Naive thymus-derived CD4-positive, alpha-beta T cell (primary cell): Measurements from ENCODE around the gene ABHD17C. TPM values are rescaled to one million over a fixed set of nuclear protein-coding genes. Genes with fewer than 3 reads are reported as not detected.
"Not testable (repeated sequence)": the region's sequence is repeated elsewhere in the genome, so short reads cannot be mapped to it uniquely, and the experiment has no call there.

Experiments used
- ATAC-seq: fragments of 150-1000 bp; cut with Tn5 transposase; 2 replicates; pipeline ENCODE4 v1.10.0; 2021; ENCODE audit warnings: mild to moderate bottlenecking, moderate library complexity
- CTCF ChIA-PET: fragments of 350-600 bp; sonication (Branson Sonifier 250); formaldehyde crosslinking; loops from one replicate; lab custom pipeline; 2021; ENCODE audit warnings: antibody characterized with exemption; lab: Charles Lee
- POLR2A ChIA-PET: fragments of 350-600 bp; sonication (Branson Sonifier 250); formaldehyde crosslinking; loops from one replicate; lab custom pipeline; 2021; ENCODE audit warnings: antibody characterized with exemption, inconsistent platforms; lab: Charles Lee
- DNase-seq, 9 donors: peaks; one replicate each; pipeline versions ENCODE4 v3.0.0 to v3.0.0-alpha.2; 2020 to 2022; ENCODE audit warnings: mixed read lengths in 1 of 9
- H3K27ac ChIP-seq: one replicate; pipeline ENCODE4 v1.7.0; 2013; ENCODE audit warnings: mild to moderate bottlenecking, low read depth, low read length, moderate library complexity
- H3K27me3 ChIP-seq, 2 donors: one replicate each; pipeline ENCODE4 v1.7.0; 2013; ENCODE audit warnings: low read length in 2 of 2, mild to moderate bottlenecking in 2 of 2, moderate library complexity in 2 of 2; ENCODE audit not compliant: control insufficient read depth in 2 of 2, insufficient read depth in 2 of 2
- H3K36me3 ChIP-seq, 3 experiments: 1 replicate in 2 of 3; 2 replicates in 1 of 3; pipeline ENCODE4 v1.7.0; 2013; ENCODE audit warnings: low read length in 3 of 3, mild to moderate bottlenecking in 3 of 3, moderate library complexity in 1 of 3; ENCODE audit not compliant: insufficient read depth in 3 of 3, control insufficient read depth in 2 of 3
- H3K4me1 ChIP-seq, 2 donors: one replicate each; pipeline ENCODE4 v1.7.0; 2013; ENCODE audit warnings: low read length in 2 of 2, mild to moderate bottlenecking in 2 of 2, moderate library complexity in 1 of 2; ENCODE audit not compliant: control insufficient read depth in 2 of 2, insufficient read depth in 2 of 2
- H3K4me3 ChIP-seq: 2 replicates; pipeline ENCODE4 v1.7.0; 2013; ENCODE audit warnings: mild to moderate bottlenecking, low read length
- H3K9me3 ChIP-seq, 3 experiments: 1 replicate in 2 of 3; 2 replicates in 1 of 3; pipeline ENCODE4 v1.7.0; 2013; ENCODE audit warnings: low read length in 3 of 3; ENCODE audit not compliant: control insufficient read depth in 2 of 3
- H3K27ac Mint-ChIP-seq, 9 donors: one replicate each; pipeline ENCODE4 v1.8.0; 2020 to 2022; ENCODE audit warnings: mixed read lengths in 9 of 9, mild to moderate bottlenecking in 8 of 9, moderate library complexity in 5 of 9, inconsistent platforms in 2 of 9
- H3K27me3 Mint-ChIP-seq, 5 donors: one replicate each; pipeline ENCODE4 v1.8.0; 2021 to 2022; ENCODE audit warnings: mixed read lengths in 5 of 5, mild to moderate bottlenecking in 1 of 5
- H3K36me3 Mint-ChIP-seq, 5 donors: one replicate each; pipeline ENCODE4 v1.8.0; 2020 to 2022; ENCODE audit warnings: mixed read lengths in 5 of 5, mild to moderate bottlenecking in 3 of 5, inconsistent platforms in 1 of 5
- H3K4me1 Mint-ChIP-seq, 7 donors: one replicate each; pipeline ENCODE4 v1.8.0; 2020 to 2022; ENCODE audit warnings: mixed read lengths in 7 of 7, mild to moderate bottlenecking in 3 of 7, inconsistent platforms in 1 of 7
- H3K4me3 Mint-ChIP-seq, 10 donors: one replicate each; pipeline ENCODE4 v1.8.0; 2020 to 2022; ENCODE audit warnings: mild to moderate bottlenecking in 10 of 10, mixed read lengths in 10 of 10, moderate library complexity in 6 of 10, inconsistent platforms in 2 of 10
- H3K9me3 Mint-ChIP-seq, 11 donors: one replicate each; pipeline ENCODE4 v1.8.0; 2020 to 2022; ENCODE audit warnings: mixed read lengths in 11 of 11, mild to moderate bottlenecking in 4 of 11, inconsistent platforms in 1 of 11, moderate library complexity in 1 of 11
- intact Hi-C, 2 donors: fragments of 100-400 bp; cut with micrococcal nuclease; formaldehyde crosslinking; loops; one replicate each; pipeline ENCODE4 v1.15.1; 2023
- polyA plus RNA-seq, 2 donors: library from polyadenylated mRNA; unstranded; fragments of 300-500 nt; fragmentation: Illumina TruSeq; gene quantifications; one replicate each; pipeline ENCODE4 v1.2.3, GENCODE V29; 2021
- total RNA-seq, 6 experiments: library from RNA in 5 of 6; stranded (reverse) in 5 of 6; gene quantifications; 1 replicate in 5 of 6; 2 replicates in 1 of 6; pipeline ENCODE4 v1.2.3 and lab custom pipeline; 2021 to 2026

ABHD17C gene
- total RNA-seq (1 to 10 TPM; 1.3 to 2.8 (median 1.9) TPM), polyA plus RNA-seq (under 1 TPM; 0.26 to 0.79 TPM), total RNA-seq (lab: John Stamatoyannopoulos, UW) (not detected)

GRCh38 chr15:80695099-80695910 lies at the start of gene ABHD17C:
ABHD17C (plus strand) TSS chr15:80695310; CDS start chr15:80695430, 120 bp downstream.
- peak within 1 kb of the TSS; percentile 70 for H3K4me3 ChIP-seq
- POLR2A ChIA-PET = interaction anchor here (1.6 kb wide), 1 partner anchor 16 kb away, joined by 5 read pairs; no protein-coding TSS in a partner anchor
- H3K27ac ChIP-seq = peak within 1 kb of the TSS; percentile 33
- H3K27ac Mint-ChIP-seq = peak within 1 kb of the TSS; percentile 62 to 84 (median 71)
- peaks cover 0 to 5% (median 0%) of the 10 kb centered on the region in 5 donors for H3K36me3 Mint-ChIP-seq
- H3K36me3 ChIP-seq = no peaks in the 10 kb centered on the region
- intact Hi-C loops = loop anchor here in 1 of 2 donors (10.0 kb wide), 1 partner anchor 309 kb away; the partner anchor contains the start of gene TLNRD1
- no peaks in the 10 kb centered on the region for H3K9me3 ChIP-seq
- H3K4me1 ChIP-seq = peaks cover 8 to 13% of the 10 kb centered on the region in 2 donors
- peaks cover 0 to 1% (median 0%) of the 10 kb centered on the region in 11 donors for H3K9me3 Mint-ChIP-seq
- CTCF ChIA-PET = no interaction called here
- DNase-seq = peak in 7 of 9 donors; percentile 20 to 71 (median 29)
- peaks cover 0 to 56% (median 0%) of the 10 kb centered on the region in 5 donors for H3K27me3 Mint-ChIP-seq
- ATAC-seq = peak; percentile 79
- H3K27me3 ChIP-seq = no peaks in the 10 kb centered on the region
- H3K4me3 Mint-ChIP-seq = peak within 1 kb of the TSS; percentile 91 to 98 (median 94)
- peaks cover 11 to 23% (median 18%) of the 10 kb centered on the region in 7 donors for H3K4me1 Mint-ChIP-seq

- H3K4me1 ChIP-seq = no peaks in the 10 kb centered on the region
- H3K9me3 ChIP-seq = peaks cover 0 to 7% (median 0%) of the 10 kb centered on the region in 3 experiments
- Mint-ChIP-seq H3K9me3 (peaks cover 0 to 30% (median 13%) of the 10 kb centered on the region in 11 donors), H3K27me3 (peaks cover 0 to 26% (median 15%) of the 10 kb centered on the region in 5 donors), H3K4me3 (no peak overlapping the region), H3K27ac (no peak overlapping the region), H3K4me1 (peaks cover 0 to 3% (median 0%) of the 10 kb centered on the region in 7 donors), H3K36me3 (peaks cover 0 to 7% (median 4%) of the 10 kb centered on the region in 5 donors)
- DNase-seq = no peak
- no peak overlapping the region for H3K4me3 ChIP-seq
- intact Hi-C loops = no loop called here
- ChIA-PET CTCF (no interaction called here), POLR2A (no interaction called here)
- H3K27me3 ChIP-seq = no peaks in the 10 kb centered on the region
- ATAC-seq = no peak
- H3K27ac ChIP-seq = no peak overlapping the region
- no peaks in the 10 kb centered on the region for H3K36me3 ChIP-seq
Observed at GRCh38 chr15:80645494-80646065, 49.5 kb upstream of the ABHD17C start.

GRCh38 chr15:80647424-80647823 lies 47.7 kb upstream of the ABHD17C start:
- POLR2A ChIA-PET, ATAC-seq, H3K27ac Mint-ChIP-seq, H3K36me3 ChIP-seq, H3K9me3 ChIP-seq, H3K4me1 Mint-ChIP-seq, H3K4me1 ChIP-seq, H3K4me3 ChIP-seq, H3K27me3 ChIP-seq, CTCF ChIA-PET, intact Hi-C loops, H3K36me3 Mint-ChIP-seq, H3K27ac ChIP-seq, DNase-seq, H3K4me3 Mint-ChIP-seq: not testable (repeated sequence)
- Mint-ChIP-seq H3K9me3 (peaks cover 0 to 42% (median 13%) of the 10 kb centered on the region in 11 donors), H3K27me3 (peaks cover 0 to 21% (median 11%) of the 10 kb centered on the region in 5 donors)

GRCh38 chr15:80654299-80654698 lies 40.8 kb upstream of the ABHD17C start:
- Histone ChIP-seq H3K4me1 (no peaks in the 10 kb centered on the region), H3K4me3 (no peak overlapping the region), H3K27me3 (no peaks in the 10 kb centered on the region), H3K9me3 (peaks cover 0 to 7% (median 0%) of the 10 kb centered on the region in 3 experiments), H3K36me3 (no peaks in the 10 kb centered on the region), H3K27ac (no peak overlapping the region)
- peaks cover 1 to 34% (median 9%) of the 10 kb centered on the region in 11 donors for H3K9me3 Mint-ChIP-seq
- no peak overlapping the region for H3K4me3 Mint-ChIP-seq
- intact Hi-C loops = no loop called here
- H3K36me3 Mint-ChIP-seq = peaks cover 0 to 8% (median 0%) of the 10 kb centered on the region in 5 donors
- POLR2A ChIA-PET = no interaction called here
- ATAC-seq = no peak
- no peaks in the 10 kb centered on the region for H3K4me1 Mint-ChIP-seq
- DNase-seq = no peak
- peaks cover 0 to 26% (median 12%) of the 10 kb centered on the region in 5 donors for H3K27me3 Mint-ChIP-seq
- CTCF ChIA-PET = no interaction called here
- H3K27ac Mint-ChIP-seq = no peak overlapping the region

- H3K9me3 Mint-ChIP-seq = peaks cover 0 to 9% (median 0%) of the 10 kb centered on the region in 11 donors
- no peak overlapping the region for H3K4me3 ChIP-seq
- H3K36me3 Mint-ChIP-seq = no peaks in the 10 kb centered on the region
- no peak overlapping the region for H3K4me3 Mint-ChIP-seq
- H3K27me3 ChIP-seq = no peaks in the 10 kb centered on the region
- H3K36me3 ChIP-seq = no peaks in the 10 kb centered on the region
- no peaks in the 10 kb centered on the region for H3K4me1 Mint-ChIP-seq
- POLR2A ChIA-PET = no interaction called here
- DNase-seq (no peak), ATAC-seq (no peak)
- intact Hi-C loops = no loop called here
- H3K4me1 ChIP-seq = no peaks in the 10 kb centered on the region
- CTCF ChIA-PET = no interaction called here
- no peaks in the 10 kb centered on the region for H3K9me3 ChIP-seq
- H3K27me3 Mint-ChIP-seq = peaks cover 13 to 34% (median 15%) of the 10 kb centered on the region in 5 donors
- no peak overlapping the region for H3K27ac Mint-ChIP-seq
- no peak overlapping the region for H3K27ac ChIP-seq
Observed at GRCh38 chr15:80659375-80659774, 35.7 kb upstream of the ABHD17C start.

GRCh38 chr15:80660119-80660518 lies 35.0 kb upstream of the ABHD17C start:
- Mint-ChIP-seq H3K4me1 (no peaks in the 10 kb centered on the region), H3K4me3 (no peak overlapping the region), H3K36me3 (no peaks in the 10 kb centered on the region), H3K9me3 (peaks cover 0 to 9% (median 0%) of the 10 kb centered on the region in 11 donors), H3K27ac (no peak overlapping the region), H3K27me3 (peaks cover 9 to 28% (median 13%) of the 10 kb centered on the region in 5 donors)
- no peak overlapping the region for H3K27ac ChIP-seq
- H3K36me3 ChIP-seq = no peaks in the 10 kb centered on the region
- CTCF ChIA-PET = no interaction called here
- H3K9me3 ChIP-seq = no peaks in the 10 kb centered on the region
- peaks cover 0 to under 1% of the 10 kb centered on the region in 2 donors for H3K27me3 ChIP-seq
- no peak overlapping the region for H3K4me3 ChIP-seq
- ATAC-seq (no peak), DNase-seq (no peak)
- H3K4me1 ChIP-seq = no peaks in the 10 kb centered on the region
- POLR2A ChIA-PET = no interaction called here
- intact Hi-C loops = no loop called here
